Stimulated activated memory B cell treated with anti-CD40 and anti-IgM and Interleukin-4, amounts not matched to agents 10 μg/mL and 1 μg/mL and 100 μg/mL, for 72 hours (primary cell): ENCODE data around the gene ESYT2.

ENCODE experiments used
- ATAC-seq: fragments of 150-1000 bp; cut with Tn5 transposase; 2 replicates; pipeline ENCODE4 v1.10.0; 2021
- H3K27ac Mint-ChIP-seq: one replicate; pipeline ENCODE4 v1.8.0; 2022; ENCODE audit warnings: mild to moderate bottlenecking, mixed read lengths
- H3K27me3 Mint-ChIP-seq: one replicate; pipeline ENCODE4 v1.8.0; 2022; ENCODE audit warnings: mixed read lengths
- H3K36me3 Mint-ChIP-seq: one replicate; pipeline ENCODE4 v1.8.0; 2022; ENCODE audit warnings: mixed read lengths
- H3K4me1 Mint-ChIP-seq: one replicate; pipeline ENCODE4 v1.8.0; 2022; ENCODE audit warnings: mixed read lengths
- H3K4me3 Mint-ChIP-seq: one replicate; pipeline ENCODE4 v1.8.0; 2022; ENCODE audit warnings: mild to moderate bottlenecking, moderate library complexity, mixed read lengths
- H3K9me3 Mint-ChIP-seq: one replicate; pipeline ENCODE4 v1.8.0; 2022; ENCODE audit warnings: mixed read lengths

Gene ESYT2

DNA sequence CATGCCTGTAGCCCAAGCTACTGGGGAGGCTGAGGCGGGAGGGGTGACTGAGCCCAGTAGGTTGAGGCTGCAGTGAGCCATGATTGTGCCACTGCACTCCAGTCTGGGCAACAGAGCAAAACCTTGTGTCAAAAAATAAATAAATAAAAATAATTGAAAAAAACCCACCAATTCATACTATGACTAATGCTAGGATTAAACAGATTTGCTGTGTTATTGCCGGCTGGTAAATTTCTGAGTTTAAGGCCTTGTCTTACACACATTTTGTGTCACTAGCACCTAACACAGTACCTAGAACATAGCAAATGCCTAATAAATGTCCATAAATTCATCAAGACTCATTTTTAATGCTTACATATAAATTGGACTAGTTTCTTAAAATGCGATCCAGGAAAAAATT lies 8.7 kb downstream of the ESYT2 start:
- Mint-ChIP-seq H3K27me3 (no peaks in the 10 kb centered on the region), H3K9me3 (no peaks in the 10 kb centered on the region), H3K36me3 (no peaks in the 10 kb centered on the region), H3K4me3 (no peak overlapping the region), H3K27ac (no peak overlapping the region), H3K4me1 (peaks cover 46% of the 10 kb centered on the region)
- ATAC-seq = no peak

DNA sequence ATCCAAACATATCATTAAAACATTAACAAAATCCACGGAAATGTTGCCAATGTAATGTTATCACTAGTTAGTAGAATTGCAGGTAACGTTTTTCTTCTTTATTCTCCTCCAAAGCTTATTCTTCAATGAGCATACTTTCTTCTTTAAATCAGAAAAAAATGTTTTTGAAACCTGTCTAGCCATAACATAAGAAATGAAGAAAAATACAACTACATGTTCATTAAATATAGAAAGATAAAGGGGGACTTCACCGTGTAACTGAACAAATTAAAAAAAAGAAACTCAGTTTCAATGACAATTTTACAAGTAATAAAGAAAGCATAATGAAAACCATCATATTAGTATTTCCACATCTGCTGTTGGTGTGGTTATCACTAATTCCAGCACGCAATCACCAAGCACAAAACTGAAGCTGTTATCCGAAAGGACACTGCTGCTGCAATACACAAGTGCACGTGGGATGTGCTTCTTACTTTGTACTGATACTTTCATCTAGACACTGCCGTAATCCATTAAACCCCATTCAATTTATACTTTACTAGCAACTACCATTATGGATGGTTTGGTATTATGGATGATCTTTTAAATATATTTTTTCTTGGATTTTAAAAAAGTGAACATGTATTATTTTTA lies 9.6 kb downstream of the ESYT2 start:
- Mint-ChIP-seq H3K4me3 (no peak overlapping the region), H3K27me3 (no peaks in the 10 kb centered on the region), H3K4me1 (peaks cover 52% of the 10 kb centered on the region), H3K27ac (peak overlapping the region; percentile 97), H3K36me3 (peaks cover 7% of the 10 kb centered on the region), H3K9me3 (no peaks in the 10 kb centered on the region)
- no peak for ATAC-seq

DNA sequence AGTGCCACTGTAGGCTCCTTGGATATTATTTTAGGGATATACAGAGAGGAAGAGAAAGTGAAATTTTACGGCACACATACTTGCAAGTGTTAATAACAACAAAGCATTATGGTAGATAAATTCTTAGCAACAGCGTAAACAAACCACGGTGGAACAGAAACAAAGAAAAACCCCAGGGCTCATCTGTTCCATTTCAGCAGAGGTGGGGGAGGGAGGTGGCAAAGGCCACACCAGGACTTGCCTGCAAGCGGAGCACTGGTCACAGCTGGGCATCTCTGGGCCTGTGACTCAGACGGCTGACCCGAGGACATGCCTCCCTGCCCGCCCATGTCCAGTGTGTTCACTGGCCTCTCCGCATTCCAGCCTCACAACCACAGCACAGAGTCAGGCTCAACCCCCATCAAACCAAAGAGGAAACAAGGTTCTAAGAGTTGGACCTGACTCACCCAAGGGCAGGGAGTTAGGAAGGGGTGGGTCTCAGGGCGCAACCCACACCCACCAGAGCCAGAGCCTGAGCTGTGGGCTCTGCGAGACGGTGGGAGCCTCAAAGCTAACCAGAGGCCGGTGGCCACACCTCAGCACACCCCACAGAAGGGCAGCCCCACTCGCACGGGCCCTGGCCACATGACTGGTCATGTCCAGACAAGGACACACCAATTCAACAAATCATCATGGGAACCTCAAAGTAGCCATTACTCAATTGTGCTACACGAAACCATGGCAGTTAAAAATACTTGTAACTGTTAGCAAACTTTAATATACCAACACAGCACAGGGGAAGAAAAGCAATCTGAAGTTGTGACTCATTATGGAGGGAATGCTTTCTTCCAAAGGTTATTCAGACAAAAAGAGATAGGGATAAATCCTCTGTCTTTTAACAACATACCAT lies 10.7 kb downstream of the ESYT2 start:
- no peaks in the 10 kb centered on the region for H3K9me3 Mint-ChIP-seq
- H3K4me3 Mint-ChIP-seq = peak overlapping the region; percentile 80
- H3K4me1 Mint-ChIP-seq = peaks cover 62% of the 10 kb centered on the region
- ATAC-seq = peak; percentile 90
- peaks cover 12% of the 10 kb centered on the region for H3K36me3 Mint-ChIP-seq
- H3K27me3 Mint-ChIP-seq = no peaks in the 10 kb centered on the region
- peak overlapping the region; percentile 97 for H3K27ac Mint-ChIP-seq

DNA sequence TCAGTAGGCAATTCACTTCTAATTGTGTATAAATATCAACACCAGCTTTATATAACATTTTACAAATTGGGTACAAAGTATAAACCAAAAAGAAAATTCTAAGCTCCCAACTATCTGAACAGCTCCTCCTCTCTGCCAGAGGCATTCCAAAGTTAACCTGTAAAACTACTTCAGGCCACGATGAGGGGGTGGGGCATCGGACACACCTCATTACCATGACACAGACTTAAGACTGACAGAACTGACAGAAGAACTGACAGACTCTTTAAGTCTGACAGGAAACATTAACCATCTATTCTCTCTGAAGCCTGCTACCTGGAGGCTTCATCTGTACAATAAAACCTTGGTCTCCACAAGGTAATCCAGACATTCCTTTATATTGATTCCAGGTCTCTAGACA lies 12.3 kb downstream of the ESYT2 start:
- H3K4me1 Mint-ChIP-seq = peaks cover 77% of the 10 kb centered on the region
- peaks cover 12% of the 10 kb centered on the region for H3K36me3 Mint-ChIP-seq
- no peak overlapping the region for H3K4me3 Mint-ChIP-seq
- H3K27ac Mint-ChIP-seq = peak overlapping the region; percentile 97
- no peak for ATAC-seq
- no peaks in the 10 kb centered on the region for H3K9me3 Mint-ChIP-seq
- no peaks in the 10 kb centered on the region for H3K27me3 Mint-ChIP-seq

DNA sequence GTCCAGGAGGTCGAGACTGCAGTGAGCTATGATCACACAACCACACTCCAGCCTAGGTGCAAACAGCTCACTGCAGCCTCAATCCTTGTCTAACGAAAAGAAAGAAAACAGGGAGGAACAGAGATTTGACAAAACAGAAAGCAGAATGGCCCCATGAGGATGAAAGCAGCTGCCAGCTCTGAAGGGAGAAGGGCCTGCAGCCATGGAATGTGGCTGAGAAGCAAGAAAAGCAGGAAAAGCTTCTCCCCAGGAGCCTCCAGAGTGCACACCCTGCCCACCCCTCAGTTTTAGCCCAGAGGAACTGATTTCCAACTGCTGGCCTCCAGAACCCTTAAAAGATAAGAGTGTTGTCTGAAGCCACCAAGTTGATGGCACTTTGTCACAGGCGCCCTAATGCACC lies 13.0 kb downstream of the ESYT2 start:
- H3K4me1 Mint-ChIP-seq = peaks cover 77% of the 10 kb centered on the region
- H3K27ac Mint-ChIP-seq = peak overlapping the region; percentile 68
- H3K27me3 Mint-ChIP-seq = no peaks in the 10 kb centered on the region
- H3K36me3 Mint-ChIP-seq = peaks cover 12% of the 10 kb centered on the region
- no peak for ATAC-seq
- no peaks in the 10 kb centered on the region for H3K9me3 Mint-ChIP-seq
- no peak overlapping the region for H3K4me3 Mint-ChIP-seq

DNA sequence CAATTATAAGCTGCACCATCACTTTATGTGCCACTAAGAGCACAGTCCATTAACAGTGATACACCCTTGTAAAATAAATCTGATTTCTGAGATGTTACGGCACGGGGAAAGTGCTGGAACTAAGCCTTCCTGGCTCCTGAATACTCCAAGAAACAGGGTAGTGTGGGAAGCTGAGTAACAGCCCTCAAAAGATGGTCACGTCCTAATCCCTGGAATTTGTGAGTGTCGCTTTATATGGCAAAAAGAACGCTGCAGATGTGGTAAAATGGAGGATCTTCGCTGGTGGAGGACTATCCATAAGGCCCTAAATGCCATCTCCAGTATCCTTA lies 13.5 kb downstream of the ESYT2 start:
- ATAC-seq = no peak
- H3K27ac Mint-ChIP-seq = peak overlapping the region; percentile 68
- no peaks in the 10 kb centered on the region for H3K27me3 Mint-ChIP-seq
- H3K36me3 Mint-ChIP-seq = peaks cover 12% of the 10 kb centered on the region
- no peak overlapping the region for H3K4me3 Mint-ChIP-seq
- H3K9me3 Mint-ChIP-seq = no peaks in the 10 kb centered on the region
- peaks cover 74% of the 10 kb centered on the region for H3K4me1 Mint-ChIP-seq

DNA sequence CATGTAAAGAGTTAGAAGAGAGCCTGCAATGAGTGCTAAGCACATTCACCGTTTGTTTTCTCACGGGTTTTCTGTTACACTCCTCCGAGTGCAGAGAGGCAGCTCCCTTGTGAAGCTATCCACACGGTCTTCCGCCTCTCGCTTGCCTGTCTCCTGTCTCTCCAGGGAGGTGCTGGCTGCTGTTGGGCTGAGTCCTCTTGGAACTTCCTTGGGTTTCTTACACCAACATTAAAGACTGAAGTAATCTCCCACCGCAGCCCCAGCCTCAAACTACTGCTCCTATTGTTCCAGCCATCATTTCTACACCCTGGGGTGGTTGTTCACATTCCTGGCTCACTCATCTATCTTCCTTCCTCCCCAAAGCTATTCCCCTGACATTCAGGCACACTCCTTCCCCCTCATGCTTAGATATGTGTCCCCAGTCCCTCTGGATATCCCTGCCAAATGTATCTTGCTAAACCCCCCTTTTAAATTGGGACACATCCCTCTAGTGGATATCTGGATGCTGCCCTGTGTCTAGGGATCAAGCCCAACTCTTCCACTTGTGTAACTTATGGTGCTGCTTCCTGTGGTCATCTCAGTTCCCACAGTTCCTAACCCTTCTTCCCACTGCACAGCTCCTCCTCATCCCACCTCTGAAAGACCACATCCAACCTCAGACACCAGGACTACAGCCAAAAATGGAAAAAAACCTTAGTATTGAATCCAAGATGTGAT lies 14.1 kb downstream of the ESYT2 start:
- ATAC-seq = no peak
- H3K4me3 Mint-ChIP-seq = peak overlapping the region; percentile 52
- H3K36me3 Mint-ChIP-seq = peaks cover 12% of the 10 kb centered on the region
- H3K27ac Mint-ChIP-seq = peak overlapping the region; percentile 68
- H3K9me3 Mint-ChIP-seq = no peaks in the 10 kb centered on the region
- no peaks in the 10 kb centered on the region for H3K27me3 Mint-ChIP-seq
- peaks cover 79% of the 10 kb centered on the region for H3K4me1 Mint-ChIP-seq

DNA sequence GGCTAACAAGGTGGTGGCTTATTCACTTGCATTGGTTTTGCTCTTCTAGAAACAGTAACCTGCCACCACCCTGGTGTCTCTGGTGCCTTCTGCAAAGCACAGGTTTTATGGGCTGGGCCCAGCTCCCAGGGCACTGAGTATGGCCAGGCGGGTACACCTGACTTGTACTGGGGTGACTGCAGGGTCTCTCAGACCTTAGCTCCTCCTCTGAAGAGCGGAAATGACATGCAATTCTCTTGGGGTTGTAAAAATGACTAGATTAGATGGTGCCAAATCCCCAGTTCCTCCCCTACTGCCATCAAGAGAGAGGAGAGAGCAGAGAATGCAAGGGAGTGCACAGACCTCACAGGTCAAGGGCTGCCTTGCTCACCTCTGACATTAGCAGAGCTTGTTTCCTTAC lies 14.7 kb downstream of the ESYT2 start:
- peak; percentile 65 for ATAC-seq
- no peaks in the 10 kb centered on the region for H3K27me3 Mint-ChIP-seq
- peak overlapping the region; percentile 52 for H3K4me3 Mint-ChIP-seq
- peaks cover 85% of the 10 kb centered on the region for H3K4me1 Mint-ChIP-seq
- peaks cover 18% of the 10 kb centered on the region for H3K36me3 Mint-ChIP-seq
- peak overlapping the region; percentile 68 for H3K27ac Mint-ChIP-seq
- no peaks in the 10 kb centered on the region for H3K9me3 Mint-ChIP-seq

DNA sequence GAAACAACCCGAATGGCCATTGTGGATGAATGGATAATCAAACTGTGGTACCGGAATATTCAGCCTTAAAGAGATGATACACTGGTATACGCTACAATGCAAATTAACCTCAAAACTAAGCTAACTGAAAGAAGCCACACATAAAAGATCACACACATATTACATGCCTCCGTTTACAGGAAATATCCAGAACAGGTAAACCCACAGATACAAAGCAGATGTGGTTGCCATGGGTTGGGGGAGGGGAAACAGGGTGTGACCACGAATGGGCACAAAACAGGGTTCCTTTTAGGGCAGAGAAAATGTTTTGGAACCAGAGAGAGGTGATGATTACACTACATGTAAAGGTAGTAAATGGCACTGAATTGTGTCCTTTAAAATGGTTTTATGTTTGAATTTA lies 16.6 kb downstream of the ESYT2 start:
- H3K36me3 Mint-ChIP-seq = peaks cover 34% of the 10 kb centered on the region
- no peak for ATAC-seq

DNA sequence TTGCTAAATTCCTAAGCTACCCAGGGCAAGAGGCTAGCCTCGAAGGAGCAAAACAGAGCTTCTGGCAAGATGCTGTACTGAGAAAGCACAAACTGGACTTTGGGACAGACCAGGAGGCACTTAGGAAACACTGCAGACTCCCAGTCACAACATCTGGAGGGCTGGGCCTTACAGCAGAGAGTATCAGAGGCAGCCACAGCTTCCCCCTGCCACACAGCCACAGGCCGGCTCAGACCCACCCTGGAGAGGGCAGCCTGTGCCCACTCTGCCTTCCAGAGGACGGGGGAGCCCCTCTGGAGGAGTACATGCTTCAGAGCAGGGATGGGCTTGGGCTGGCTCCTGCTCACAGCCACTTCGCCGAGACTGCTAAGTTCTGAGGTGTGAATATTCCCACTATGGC lies 17.4 kb downstream of the ESYT2 start:
- ATAC-seq = no peak
- H3K4me3 Mint-ChIP-seq = no peak overlapping the region
- no peaks in the 10 kb centered on the region for H3K27me3 Mint-ChIP-seq
- no peak overlapping the region for H3K27ac Mint-ChIP-seq
- H3K36me3 Mint-ChIP-seq = peaks cover 34% of the 10 kb centered on the region
- H3K9me3 Mint-ChIP-seq = no peaks in the 10 kb centered on the region
- peaks cover 68% of the 10 kb centered on the region for H3K4me1 Mint-ChIP-seq

More for the DNA sequence above, 16.6 kb downstream of the ESYT2 start:
- Mint-ChIP-seq H3K27me3 (no peaks in the 10 kb centered on the region), H3K4me1 (peaks cover 76% of the 10 kb centered on the region), H3K4me3 (no peak overlapping the region), H3K27ac (peak overlapping the region; percentile 57), H3K9me3 (no peaks in the 10 kb centered on the region)

DNA sequence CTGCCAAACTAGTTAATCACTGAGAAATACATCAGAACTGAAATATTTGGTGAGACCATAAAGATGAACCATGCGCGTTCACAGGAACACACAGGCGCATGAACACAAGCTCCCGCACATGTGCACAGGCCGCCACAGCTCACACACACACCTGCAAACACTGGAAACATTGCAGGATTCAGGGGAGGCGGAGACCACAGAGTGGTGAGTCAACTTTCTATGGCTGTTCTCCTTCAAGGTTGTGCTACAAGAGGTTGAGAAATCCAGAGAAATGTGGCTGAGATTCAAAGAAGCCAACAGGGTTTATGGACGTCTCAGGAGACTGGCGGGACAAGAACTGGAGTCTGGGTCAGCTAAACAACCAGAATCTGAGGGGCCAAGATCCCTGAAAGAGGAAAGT lies 17.8 kb downstream of the ESYT2 start:
- no peaks in the 10 kb centered on the region for H3K27me3 Mint-ChIP-seq
- no peak for ATAC-seq
- peaks cover 68% of the 10 kb centered on the region for H3K4me1 Mint-ChIP-seq
- H3K36me3 Mint-ChIP-seq = peaks cover 34% of the 10 kb centered on the region
- H3K27ac Mint-ChIP-seq = no peak overlapping the region
- no peaks in the 10 kb centered on the region for H3K9me3 Mint-ChIP-seq
- H3K4me3 Mint-ChIP-seq = no peak overlapping the region

DNA sequence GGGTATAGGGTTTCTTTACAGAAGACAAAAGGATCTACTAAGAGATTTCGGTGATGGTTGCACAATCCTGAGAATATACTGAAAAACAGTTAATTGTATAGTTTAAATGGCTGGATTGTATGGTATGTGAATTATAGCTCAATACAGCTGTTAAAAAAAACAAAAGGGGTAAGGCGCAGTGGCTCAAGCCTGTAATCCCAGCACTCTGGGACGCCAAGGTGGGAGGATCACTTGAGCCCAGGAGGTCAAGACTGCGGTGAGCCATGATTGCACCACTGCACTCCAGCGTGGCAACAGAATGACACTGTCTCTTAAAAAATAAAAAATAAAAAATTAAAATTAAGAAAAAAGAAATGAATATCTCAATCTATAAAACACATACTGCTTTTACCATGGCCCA lies 18.5 kb downstream of the ESYT2 start:
- ATAC-seq = no peak
- peak overlapping the region; percentile 38 for H3K27ac Mint-ChIP-seq
- no peaks in the 10 kb centered on the region for H3K9me3 Mint-ChIP-seq
- H3K4me1 Mint-ChIP-seq = peaks cover 63% of the 10 kb centered on the region
- H3K36me3 Mint-ChIP-seq = peaks cover 37% of the 10 kb centered on the region
- H3K27me3 Mint-ChIP-seq = no peaks in the 10 kb centered on the region
- no peak overlapping the region for H3K4me3 Mint-ChIP-seq

DNA sequence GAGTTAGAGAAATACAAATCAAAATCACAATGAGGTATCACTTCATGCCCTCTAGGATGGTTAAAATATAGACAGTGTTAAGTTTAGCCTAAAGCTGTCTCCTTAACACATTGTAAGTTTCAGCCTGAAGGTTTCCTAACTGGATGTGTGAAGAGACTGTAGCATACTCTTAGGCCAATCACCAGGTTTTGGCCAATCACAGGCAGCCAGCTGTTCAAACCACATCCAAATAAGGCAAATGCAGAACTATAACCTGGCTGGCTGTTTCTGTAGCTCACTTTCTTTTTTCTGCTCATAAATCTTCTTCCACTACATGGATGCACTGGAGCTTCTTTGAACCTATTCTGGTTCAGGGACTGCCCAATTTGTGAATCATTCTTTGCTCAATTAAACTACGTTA lies 19.7 kb downstream of the ESYT2 start:
- H3K4me3 Mint-ChIP-seq = no peak overlapping the region

DNA sequence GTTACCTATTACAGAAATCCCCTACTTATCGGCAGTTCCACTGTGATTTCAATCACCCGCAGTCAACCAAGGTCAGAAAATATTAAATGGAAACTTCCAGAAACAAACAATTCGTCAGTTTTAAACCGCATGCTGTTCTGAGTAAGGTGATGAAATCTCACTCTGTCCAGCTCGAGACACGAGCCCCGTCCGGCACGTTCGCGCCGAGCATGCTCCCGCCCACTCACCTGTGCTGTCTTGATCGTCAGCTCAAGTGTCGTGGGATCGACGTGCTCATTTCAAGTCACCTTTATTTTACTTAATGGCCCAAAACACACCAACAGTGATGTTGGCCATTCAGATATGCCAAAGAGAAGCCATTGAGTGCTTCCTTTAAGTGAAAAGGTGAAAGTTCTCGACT lies 21.2 kb downstream of the ESYT2 start:
- Mint-ChIP-seq H3K27me3 (no peaks in the 10 kb centered on the region), H3K36me3 (peaks cover 43% of the 10 kb centered on the region), H3K4me3 (no peak overlapping the region), H3K27ac (no peak overlapping the region), H3K4me1 (peaks cover 36% of the 10 kb centered on the region), H3K9me3 (no peaks in the 10 kb centered on the region)
- no peak for ATAC-seq

More for the DNA sequence above, 19.7 kb downstream of the ESYT2 start:
- Mint-ChIP-seq H3K9me3 (no peaks in the 10 kb centered on the region), H3K4me1 (peaks cover 50% of the 10 kb centered on the region), H3K27me3 (no peaks in the 10 kb centered on the region), H3K27ac (peak overlapping the region; percentile 38), H3K36me3 (peaks cover 42% of the 10 kb centered on the region)
- ATAC-seq = no peak

DNA sequence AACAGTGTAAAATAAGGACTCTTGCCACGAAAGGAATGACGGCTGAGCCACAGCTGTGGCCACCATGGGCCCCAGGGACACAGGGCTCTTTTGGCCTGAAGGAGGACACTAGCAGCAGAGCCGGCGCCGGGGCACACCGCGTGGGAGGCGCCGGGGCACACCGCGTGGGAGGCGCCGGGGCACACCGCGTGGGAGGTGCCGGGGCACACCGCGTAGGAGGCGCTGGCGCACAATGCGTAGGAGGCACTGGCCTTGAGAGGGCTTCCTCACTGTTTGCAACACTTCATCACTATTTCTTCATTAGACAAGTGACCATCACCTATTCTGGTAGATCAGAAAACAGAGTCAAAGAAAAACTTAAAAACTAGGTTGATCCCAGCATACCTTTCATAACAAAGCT lies 23.4 kb downstream of the ESYT2 start:
- ATAC-seq = no peak
- H3K36me3 Mint-ChIP-seq = peaks cover 43% of the 10 kb centered on the region

More for the DNA sequence above, 23.4 kb downstream of the ESYT2 start:
- Mint-ChIP-seq H3K27me3 (no peaks in the 10 kb centered on the region), H3K4me3 (no peak overlapping the region), H3K4me1 (peaks cover 17% of the 10 kb centered on the region), H3K27ac (no peak overlapping the region), H3K9me3 (no peaks in the 10 kb centered on the region)
